ENCODE results near the gene RHOA. TPM values are rescaled to one million over a fixed set of nuclear protein-coding genes. Genes with fewer than 3 reads are reported as not detected.

Gene RHOA
- total and polyA plus RNA-seq, 2 of the 4 experiments (the other 2 are of a cell fraction), result 383 to 879 TPM

- POLR2A ChIA-PET (ENCODE audit: unreplicated experiment), result no interaction called here
- Histone ChIP-seq H4K91ac (ENCODE audit: insufficient read depth, low read depth, low read length) (peak overlapping the region; percentile 72), H3K9me3 (ENCODE audit: control insufficient read depth, insufficient read depth, low read length) (no peaks in the 10 kb centered on the region), H3K4ac (ENCODE audit: low read depth, low read length) (peak overlapping the region; percentile 84), H4K5ac (ENCODE audit: low read depth, low read length) (peak overlapping the region; percentile 77), H2BK15ac (ENCODE audit: low read depth, low read length) (peak overlapping the region; percentile 45; the same call in 1 of the 3 replicates), H3K4me2 (ENCODE audit: low read depth, low read length) (no peak overlapping the region), H4K20me1 (ENCODE audit: insufficient read depth, low read length) (no peaks in the 10 kb centered on the region), H3K56ac (ENCODE audit: extremely low read depth, insufficient read depth, low read length) (no peak overlapping the region), H3K4me3 (ENCODE audit: insufficient read depth, low read depth, low read length) (no peak overlapping the region), H3K4me1 (ENCODE audit: control insufficient read depth, insufficient read depth, low read length) (peaks cover 23% of the 10 kb centered on the region), H3K9me1 (ENCODE audit: insufficient read depth, low read length) (peaks cover 20% of the 10 kb centered on the region), H2AFZ (replicated peaks; ENCODE audit: low read length, poor library complexity) (peak overlapping the region; percentile 85), H3K9ac (ENCODE audit: low read depth, low read length) (no peak overlapping the region), H3K23ac (ENCODE audit: low read depth, low read length) (peak overlapping the region; percentile 44; the same call in 1 of the 2 replicates), H4K8ac (ENCODE audit: low read depth in 2 of 2, low read length in 2 of 2) (peak overlapping the region; percentile 13 to 93; a peak in 3 of 4 replicates), H3K27ac (ENCODE audit: insufficient read depth, low read length) (no peak overlapping the region), H2AK5ac (ENCODE audit: low read depth, low read length) (peak overlapping the region; percentile 64; the same call in 1 of the 2 replicates), H2AK9ac (replicated peaks; ENCODE audit: low read depth, low read length, poor library complexity) (peak overlapping the region; percentile 86), H3K79me1 (ENCODE audit: low read depth in 1 of 2, low read length in 2 of 2) (no peaks in the 10 kb centered on the region), H3K14ac (replicated peaks; ENCODE audit: low read depth, low read length) (peak overlapping the region; percentile 81), H3K27me3 (ENCODE audit: control insufficient read depth, insufficient read depth, low read length) (no peaks in the 10 kb centered on the region), H3K18ac (ENCODE audit: low read depth, low read length) (no peak overlapping the region), H2BK5ac (ENCODE audit: low read depth, low read length, poor library complexity, severe bottlenecking) (peak overlapping the region; percentile 77), H3K36me3 (ENCODE audit: control insufficient read depth, insufficient read depth, low read length) (no peaks in the 10 kb centered on the region), H2BK20ac (ENCODE audit: low read depth, low read length) (peak overlapping the region; percentile 61; the same call in 1 of the 2 replicates), H2BK120ac (ENCODE audit: low read depth, low read length) (peak overlapping the region; percentile 64)
- no TSS peak for BruUV-seq (replicated peaks)
- WGBS, 2 experiments (ENCODE audit: extremely low coverage in 2 of 2, insufficient read length in 1 of 2), result 79% methylated on average over 4 of the region's 4 CpGs; no CpG with 5 or more reads in 1 of the 2 experiments
- TF ChIP-seq USF2 (IDR thresholded peaks at IDR 0.05; ENCODE audit: low read depth, low read length) (no peak), SMC3 (IDR thresholded peaks at IDR 0.05; ENCODE audit: low read depth, low read length) (no peak), POLR2A (IDR thresholded peaks at IDR 0.05; ENCODE audit: low read depth, low read length) (no peak), ELK1 (IDR thresholded peaks at IDR 0.05; ENCODE audit: borderline replicate concordance, low read depth, low read length) (no peak), RCOR1 (IDR thresholded peaks at IDR 0.05; ENCODE audit: insufficient replicate concordance, low read length) (no peak), RAD21 (IDR thresholded peaks at IDR 0.05; ENCODE audit: low read length) (no peak), FOS (IDR thresholded peaks at IDR 0.05; ENCODE audit: low read depth, low read length) (no peak)
- DNase-seq, result no peak
- dilution Hi-C loops (cut with HindIII; ENCODE audit: low sequenced_read_pairs, unreplicated experiment), result no loop called here
- CTCF ChIA-PET, result no interaction called here
- in situ Hi-C loops (cut with MboI; ENCODE audit: low sequenced_read_pairs), result no loop called here
- ATAC-seq (ENCODE audit: low read depth), result no peak
- intact Hi-C loops (cut with micrococcal nuclease), result no loop called here
Measured at GRCh38 chr3:49460956-49461355, 49.2 kb upstream of the RHOA start.

All from IMR-90 (cell line).